ENCODE data around the gene STAG1. TPM values are rescaled to one million over a fixed set of nuclear protein-coding genes. Genes with fewer than 3 reads are reported as not detected.

The STAG1 gene
- total and polyA plus RNA-seq, 2 experiments from 2014 or later = 9.0 to 21.9 TPM

- Histone ChIP-seq H3K4me3 (no peak overlapping the region), H3F3A (replicated peaks; ENCODE audit: low read depth) (no peaks in the 10 kb centered on the region), H3K27ac (ENCODE audit: low read depth) (no peak overlapping the region), H2AFZ (no peak overlapping the region), H4K20me1 (replicated peaks; ENCODE audit: insufficient read depth) (no peaks in the 10 kb centered on the region), H3K79me2 (replicated peaks; ENCODE audit: insufficient read depth) (no peaks in the 10 kb centered on the region), H3K27me3 (ENCODE audit: insufficient read depth) (no peaks in the 10 kb centered on the region), H3K36me3 (ENCODE audit: insufficient read depth) (no peaks in the 10 kb centered on the region), H3K4me1 (ENCODE audit: insufficient read depth) (peaks cover 4% of the 10 kb centered on the region; the same call in 1 of the 2 replicates), H3K4me2 (no peak overlapping the region), H3K9me2 (ENCODE audit: insufficient read depth) (no peaks in the 10 kb centered on the region)
- no peaks in the 10 kb centered on the region; the same call in 2 of the 3 replicates for H3K9me3 Mint-ChIP-seq
- ATAC-seq = no peak
- H3K27ac Mint-ChIP-seq = no peak overlapping the region
- no peak overlapping the region for H3K4me3 Mint-ChIP-seq
- H3K27me3 Mint-ChIP-seq (ENCODE audit: insufficient read depth, low read depth, poor library complexity) = peaks cover 4% of the 10 kb centered on the region
- H3K4me1 Mint-ChIP-seq = peaks cover 8% of the 10 kb centered on the region; the same call in 2 of the 3 replicates
- DNase-seq (ENCODE audit: low spot score) = no peak
- TF ChIP-seq, protein P1, sequence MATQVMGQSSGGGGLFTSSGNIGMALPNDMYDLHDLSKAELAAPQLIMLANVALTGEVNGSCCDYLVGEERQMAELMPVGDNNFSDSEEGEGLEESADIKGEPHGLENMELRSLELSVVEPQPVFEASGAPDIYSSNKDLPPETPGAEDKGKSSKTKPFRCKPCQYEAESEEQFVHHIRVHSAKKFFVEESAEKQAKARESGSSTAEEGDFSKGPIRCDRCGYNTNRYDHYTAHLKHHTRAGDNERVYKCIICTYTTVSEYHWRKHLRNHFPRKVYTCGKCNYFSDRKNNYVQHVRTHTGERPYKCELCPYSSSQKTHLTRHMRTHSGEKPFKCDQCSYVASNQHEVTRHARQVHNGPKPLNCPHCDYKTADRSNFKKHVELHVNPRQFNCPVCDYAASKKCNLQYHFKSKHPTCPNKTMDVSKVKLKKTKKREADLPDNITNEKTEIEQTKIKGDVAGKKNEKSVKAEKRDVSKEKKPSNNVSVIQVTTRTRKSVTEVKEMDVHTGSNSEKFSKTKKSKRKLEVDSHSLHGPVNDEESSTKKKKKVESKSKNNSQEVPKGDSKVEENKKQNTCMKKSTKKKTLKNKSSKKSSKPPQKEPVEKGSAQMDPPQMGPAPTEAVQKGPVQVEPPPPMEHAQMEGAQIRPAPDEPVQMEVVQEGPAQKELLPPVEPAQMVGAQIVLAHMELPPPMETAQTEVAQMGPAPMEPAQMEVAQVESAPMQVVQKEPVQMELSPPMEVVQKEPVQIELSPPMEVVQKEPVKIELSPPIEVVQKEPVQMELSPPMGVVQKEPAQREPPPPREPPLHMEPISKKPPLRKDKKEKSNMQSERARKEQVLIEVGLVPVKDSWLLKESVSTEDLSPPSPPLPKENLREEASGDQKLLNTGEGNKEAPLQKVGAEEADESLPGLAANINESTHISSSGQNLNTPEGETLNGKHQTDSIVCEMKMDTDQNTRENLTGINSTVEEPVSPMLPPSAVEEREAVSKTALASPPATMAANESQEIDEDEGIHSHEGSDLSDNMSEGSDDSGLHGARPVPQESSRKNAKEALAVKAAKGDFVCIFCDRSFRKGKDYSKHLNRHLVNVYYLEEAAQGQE (IDR thresholded peaks at IDR 0.05; ENCODE audit: unreplicated experiment) = no peak
- TF ChIP-seq STAT1 (IDR thresholded peaks at IDR 0.05; ENCODE audit: unreplicated experiment) = no peak
- no peak for TF ChIP-seq JUNB (IDR thresholded peaks at IDR 0.05; ENCODE audit: unreplicated experiment)
- TF ChIP-seq EZH2phosphoT487 (IDR thresholded peaks at IDR 0.05; ENCODE audit: unreplicated experiment) = no peak
- no peak for TF ChIP-seq POLR2AphosphoS5 (IDR thresholded peaks at IDR 0.05; ENCODE audit: low read depth)
- no peak for TF ChIP-seq ETS1 (IDR thresholded peaks at IDR 0.05)
- TF ChIP-seq CTCF (conservative IDR thresholded peaks at IDR 0.05; ENCODE audit: low read depth in 2 of 2) = no peak
- TF ChIP-seq NANOG (IDR thresholded peaks at IDR 0.05; ENCODE audit: borderline replicate concordance) = no peak
- TF ChIP-seq EZH2 (IDR thresholded peaks at IDR 0.05; ENCODE audit: low read depth, unreplicated experiment) = no peak
- TF ChIP-seq ZNF114 (CRISPR knock-in tag; IDR thresholded peaks at IDR 0.05) = no peak
- H3K36me3 Mint-ChIP-seq (ENCODE audit: low read depth) = peaks cover 20% of the 10 kb centered on the region; the same call in 2 of the 3 replicates
Measured at GRCh38 chr3:136343873-136344555, 408.2 kb downstream of the STAG1 start.
